ENCODE measurements around the gene DNAH17.

DNA sequence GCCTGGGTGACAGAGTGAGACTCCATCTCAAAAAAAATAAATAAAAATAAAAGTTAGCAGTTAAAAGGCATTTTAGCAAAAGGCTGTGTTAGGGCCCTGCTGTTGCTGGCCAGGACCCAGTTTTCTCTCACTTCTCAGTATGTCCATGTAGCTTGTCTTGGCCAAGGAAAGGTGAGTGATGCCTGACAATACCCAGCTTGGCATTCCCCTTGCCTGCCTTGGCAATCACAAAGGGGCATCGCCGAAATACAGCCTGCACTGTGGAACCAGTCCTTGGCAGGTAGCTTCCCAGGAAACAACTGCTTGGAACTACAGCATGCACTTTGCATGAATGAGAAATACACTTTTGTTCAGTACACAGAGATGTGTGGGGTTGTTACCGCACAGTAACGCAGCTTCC is 61.7 kb downstream of the DNAH17 start:
- no peak for TF ChIP-seq CTCF (IDR thresholded peaks at IDR 0.05)
- no peak for TF ChIP-seq POLR2A (IDR thresholded peaks at IDR 0.05)

Measured in esophagus squamous epithelium (tissue), 4 donors.